Measurements from ENCODE around the gene MAST3. TPM values are rescaled to one million over a fixed set of nuclear protein-coding genes. Genes with fewer than 3 reads are reported as not detected.
A peak's percentile ranks its signal among the peaks of the same experiment; 100 is the strongest.

Gene MAST3
- total RNA-seq, 4 donors from 2014 or later, result 27.2 to 53.5 (median 32.7) TPM

GRCh38 chr19:18145391-18145999 is 47.9 kb downstream of the MAST3 start:
- no peaks in the 10 kb centered on the region for H3K9me3 ChIP-seq
- in situ Hi-C loops (cut with MboI; ENCODE audit: low pct_ligation_motif_present in 1 of 4, low pct_unique_long_range_greater_than_20kb in 1 of 4, low sequenced_read_pairs in 3 of 4) (no loop called here), intact Hi-C loops (cut with DNase I; ENCODE audit: low total_unique reads) (no loop called here)
- H3K4me3 ChIP-seq, result no peak overlapping the region
- no peaks in the 10 kb centered on the region for H3K27me3 ChIP-seq
- H3K4me1 ChIP-seq, result no peaks in the 10 kb centered on the region
- no peak for TF ChIP-seq CTCF (IDR thresholded peaks at IDR 0.05)
- no peak for TF ChIP-seq EP300 (IDR thresholded peaks at IDR 0.05; ENCODE audit: low read depth)
- TF ChIP-seq POLR2A (IDR thresholded peaks at IDR 0.05), result no peak
- no peak for TF ChIP-seq POLR2AphosphoS5 (IDR thresholded peaks at IDR 0.05)
- WGBS, 2 donors (ENCODE audit: low coverage in 1 of 2), result 97% methylated on average over 15 of the region's 19 CpGs; no CpG with 5 or more reads in 1 of the 2 donors
- DNase-seq, result no peak
- H3K36me3 ChIP-seq, result peaks cover 0 to 49% (median 20%) of the 10 kb centered on the region in 4 donors
- no peak overlapping the region for H3K27ac ChIP-seq

- no peak overlapping the region for H3K27ac ChIP-seq
- no peak for TF ChIP-seq POLR2AphosphoS5 (IDR thresholded peaks at IDR 0.05)
- TF ChIP-seq EP300 (IDR thresholded peaks at IDR 0.05; ENCODE audit: low read depth), result no peak
- TF ChIP-seq POLR2A (IDR thresholded peaks at IDR 0.05), result no peak
- TF ChIP-seq CTCF (IDR thresholded peaks at IDR 0.05), result no peak
- in situ Hi-C loops (cut with MboI; ENCODE audit: low pct_ligation_motif_present in 1 of 4, low pct_unique_long_range_greater_than_20kb in 1 of 4, low sequenced_read_pairs in 3 of 4), result no loop called here
- DNase-seq, result no peak
- intact Hi-C loops (cut with DNase I; ENCODE audit: low total_unique reads), result no loop called here
- H3K36me3 ChIP-seq, result peaks cover 0 to 37% (median 16%) of the 10 kb centered on the region in 4 donors
- 94% methylated on average over 13 of the region's 13 CpGs; no CpG with 5 or more reads in 1 of the 2 donors for WGBS, 2 donors (ENCODE audit: low coverage in 1 of 2)
- no peaks in the 10 kb centered on the region for H3K9me3 ChIP-seq
- peaks cover 8 to 10% (median 9%) of the 10 kb centered on the region in 4 donors for H3K4me1 ChIP-seq
- H3K4me3 ChIP-seq, result no peak overlapping the region
- H3K27me3 ChIP-seq, result no peaks in the 10 kb centered on the region
These were observed 49.8 kb downstream of the MAST3 start for GRCh38 chr19:18147396-18147795.

GRCh38 chr19:18149596-18149975 is 52.0 kb downstream of the MAST3 start:
- H3K4me1 ChIP-seq, result peaks cover 19 to 21% (median 20%) of the 10 kb centered on the region in 4 donors
- no peaks in the 10 kb centered on the region for H3K27me3 ChIP-seq
- peaks cover 0 to 21% (median 8%) of the 10 kb centered on the region in 4 donors for H3K36me3 ChIP-seq
- no peak for DNase-seq
- WGBS, 2 donors (ENCODE audit: low coverage in 1 of 2), result 78 to 90% methylated on average over 9 to 16 of the region's 16 CpGs
- TF ChIP-seq CTCF (IDR thresholded peaks at IDR 0.05) (no peak), EP300 (IDR thresholded peaks at IDR 0.05; ENCODE audit: low read depth) (no peak), POLR2A (IDR thresholded peaks at IDR 0.05) (no peak), POLR2AphosphoS5 (IDR thresholded peaks at IDR 0.05) (no peak)
- intact Hi-C loops (cut with DNase I; ENCODE audit: low total_unique reads), result no loop called here
- H3K4me3 ChIP-seq, result no peak overlapping the region
- H3K27ac ChIP-seq, result no peak overlapping the region
- in situ Hi-C loops (cut with MboI; ENCODE audit: low pct_ligation_motif_present in 1 of 4, low pct_unique_long_range_greater_than_20kb in 1 of 4, low sequenced_read_pairs in 3 of 4), result no loop called here
- no peaks in the 10 kb centered on the region for H3K9me3 ChIP-seq

- intact Hi-C loops (cut with DNase I; ENCODE audit: low total_unique reads), result no loop called here
These were observed 53.4 kb downstream of the MAST3 start for GRCh38 chr19:18150776-18151624.

More at GRCh38 chr19:18150776-18151624, 53.4 kb downstream of the MAST3 start:
- H3K4me1 ChIP-seq, result peaks cover 26 to 30% (median 29%) of the 10 kb centered on the region in 4 donors
- H3K27me3 ChIP-seq, result no peaks in the 10 kb centered on the region
- no peak for DNase-seq
- H3K9me3 ChIP-seq, result no peaks in the 10 kb centered on the region
- in situ Hi-C loops (cut with MboI; ENCODE audit: low pct_ligation_motif_present in 1 of 4, low pct_unique_long_range_greater_than_20kb in 1 of 4, low sequenced_read_pairs in 3 of 4), result no loop called here
- H3K4me3 ChIP-seq, result no peak overlapping the region
- TF ChIP-seq EP300 (IDR thresholded peaks at IDR 0.05; ENCODE audit: low read depth) (no peak), CTCF (IDR thresholded peaks at IDR 0.05) (no peak), POLR2AphosphoS5 (IDR thresholded peaks at IDR 0.05) (no peak), POLR2A (IDR thresholded peaks at IDR 0.05) (no peak)
- WGBS, 2 donors (ENCODE audit: low coverage in 1 of 2), result 90% methylated on average over 18 of the region's 18 CpGs; no CpG with 5 or more reads in 1 of the 2 donors
- H3K36me3 ChIP-seq, result peaks cover 0 to 8% (median 2%) of the 10 kb centered on the region in 4 donors
- peak overlapping the region in 2 of 4 donors; percentile 94 to 99 for H3K27ac ChIP-seq

All from transverse colon (tissue), 4 donors.